GM19468 (cell line): Measurements from ENCODE around the gene RGS17.
"Not testable (repeated sequence)": the region's sequence is repeated elsewhere in the genome, so short reads cannot be mapped to it uniquely, and the experiment has no call there.

Experiments used
- ATAC-seq: cut with Tn5 transposase; IDR thresholded peaks from one replicate; pipeline ENCODE4 v1.9.1; 2021; ENCODE audit warnings: mild to moderate bottlenecking, moderate library complexity, moderate number of reproducible peaks; ENCODE audit not compliant: unreplicated experiment; ENCODE audit errors: extremely low read depth

RGS17 gene

DNA sequence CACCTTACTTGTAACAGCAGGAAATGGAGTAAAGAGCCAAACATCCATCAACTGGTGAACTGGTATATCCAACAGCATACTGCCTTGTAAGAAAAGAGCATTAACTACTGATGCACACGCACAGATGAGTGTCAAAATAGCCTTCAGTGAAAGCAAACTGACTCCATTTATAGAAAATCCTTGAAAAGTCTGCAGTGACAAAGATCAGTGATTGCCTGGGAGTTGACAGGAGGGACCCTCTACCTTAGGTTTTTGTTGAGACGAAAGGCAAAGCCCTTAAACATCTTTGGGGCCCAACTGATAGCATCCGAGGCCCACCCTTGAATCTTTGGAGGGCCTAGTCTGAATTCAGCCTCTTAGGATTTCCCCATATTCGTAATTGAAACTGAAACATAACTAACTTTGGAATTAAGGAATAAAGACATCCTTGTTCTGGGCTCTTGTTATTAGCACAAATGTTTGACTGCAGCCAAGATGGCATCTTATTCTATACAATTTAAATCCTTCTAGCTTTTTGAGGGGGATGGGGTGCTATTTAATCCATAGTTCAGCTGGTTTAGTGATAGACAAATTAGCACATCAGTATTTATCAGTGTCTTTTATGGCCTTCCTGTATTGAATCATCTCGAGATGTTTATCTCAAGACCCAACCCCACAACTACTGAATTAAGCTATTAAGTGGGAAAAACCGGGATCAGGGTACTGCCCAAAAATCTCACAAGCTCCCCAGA lies 161.2 kb downstream of the RGS17 start:
- no peak for ATAC-seq

DNA sequence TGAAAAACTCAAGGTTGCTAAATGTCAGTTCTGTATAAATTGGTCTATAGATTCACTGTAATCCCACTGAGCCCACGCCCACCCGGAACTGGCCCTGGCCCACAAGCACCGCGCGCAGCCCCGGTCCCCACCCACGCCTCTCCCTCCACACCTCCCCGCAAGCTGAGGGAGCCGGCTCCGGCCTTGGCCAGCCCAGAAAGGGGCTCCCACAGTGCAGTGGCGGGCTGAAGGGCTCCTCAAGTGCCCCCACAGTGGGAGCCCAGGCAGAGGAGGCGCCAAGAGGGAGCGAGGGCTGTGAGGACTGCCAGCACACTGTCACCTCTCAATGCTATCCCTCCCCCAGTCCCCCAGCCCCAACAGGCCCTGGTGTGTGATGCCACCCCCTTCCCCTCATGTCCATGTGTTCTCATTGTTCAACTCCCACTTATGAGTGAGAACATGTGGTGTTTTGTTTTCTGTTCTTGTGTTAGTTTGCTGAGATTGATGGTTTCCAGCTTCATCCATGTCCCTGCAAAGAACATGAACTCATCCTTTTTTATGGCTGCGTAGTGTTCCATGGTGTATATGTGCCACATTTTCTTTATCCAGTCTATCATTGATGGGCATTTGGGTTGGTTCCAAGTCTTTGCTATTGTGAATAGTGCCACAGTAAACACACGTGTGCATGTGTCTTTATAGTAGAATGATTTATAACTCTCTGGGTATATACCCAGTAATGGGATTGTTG lies 164.8 kb downstream of the RGS17 start:
- not testable (repeated sequence) for ATAC-seq

DNA sequence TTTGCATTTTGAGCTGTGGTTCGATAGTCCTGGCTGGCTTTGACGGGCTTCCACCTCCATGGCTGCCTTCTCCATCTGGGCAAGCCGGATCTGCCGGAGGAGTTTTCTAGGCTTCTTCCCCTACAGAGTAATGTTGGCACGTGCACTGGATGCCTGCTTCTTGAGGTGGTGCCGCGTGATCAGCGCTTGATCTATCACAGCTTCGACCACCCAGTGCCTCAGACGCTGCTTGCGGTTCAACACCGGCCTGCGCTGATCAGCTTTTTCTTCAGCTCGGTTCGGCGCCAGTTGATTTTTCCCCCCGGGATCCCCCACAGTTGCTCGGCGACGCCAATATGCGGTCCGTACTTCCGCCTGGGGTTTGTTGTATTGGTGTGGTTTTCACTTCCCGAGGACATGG lies 171.7 kb downstream of the RGS17 start:
- ATAC-seq, result no peak

DNA sequence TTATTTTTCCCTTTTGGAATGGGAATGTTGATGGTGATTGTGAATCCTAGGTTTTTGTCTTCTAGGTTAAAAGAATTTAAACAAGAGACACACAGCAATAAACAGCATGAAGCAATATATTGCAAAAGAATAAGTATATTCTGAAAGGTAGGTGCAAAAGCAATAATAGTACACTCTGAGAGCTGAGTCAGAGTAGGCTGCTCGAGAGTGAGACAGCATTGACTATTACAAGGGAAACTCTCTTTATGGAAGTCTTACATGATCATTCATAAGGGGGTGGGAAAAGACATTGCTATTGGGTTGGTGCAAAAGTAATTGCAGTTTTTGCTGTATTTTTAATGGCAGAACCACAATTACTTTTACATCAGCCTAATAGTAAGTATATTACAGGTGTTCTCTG lies 173.3 kb downstream of the RGS17 start:
- no peak for ATAC-seq
